GF-D8 (cell line): ENCODE data around the gene FBLN7.

Experiments
- DNase-seq: peaks from one replicate; lab custom pipeline; 2025; lab: John Stamatoyannopoulos, UW

FBLN7 gene

GRCh38 chr2:112157472-112157871, 19.3 kb downstream of the FBLN7 start:
- DNase-seq, result no peak

- no peak for DNase-seq
These were observed 21.3 kb downstream of the FBLN7 start for GRCh38 chr2:112159454-112159921.

- no peak for DNase-seq
These were observed 22.4 kb downstream of the FBLN7 start for GRCh38 chr2:112160283-112161250.

GRCh38 chr2:112161431-112162145, 23.4 kb downstream of the FBLN7 start:
- DNase-seq, result no peak

GRCh38 chr2:112162341-112162740, 24.2 kb downstream of the FBLN7 start:
- no peak for DNase-seq

- DNase-seq, result no peak
These were observed 24.8 kb downstream of the FBLN7 start for GRCh38 chr2:112162956-112163355.

GRCh38 chr2:112163541-112163981, 25.4 kb downstream of the FBLN7 start:
- no peak for DNase-seq

- no peak for DNase-seq
These were observed 26.7 kb downstream of the FBLN7 start for GRCh38 chr2:112164876-112165275.

GRCh38 chr2:112165296-112165695, 27.1 kb downstream of the FBLN7 start:
- DNase-seq, result no peak

- no peak for DNase-seq
These were observed 28.8 kb downstream of the FBLN7 start for GRCh38 chr2:112166806-112167499.

GRCh38 chr2:112168422-112169124, 30.4 kb downstream of the FBLN7 start:
- DNase-seq, result no peak

GRCh38 chr2:112170495-112170894, 32.3 kb downstream of the FBLN7 start:
- no peak for DNase-seq

- DNase-seq, result no peak
These were observed 35.6 kb downstream of the FBLN7 start for GRCh38 chr2:112173646-112174319.

GRCh38 chr2:112174383-112174782, 36.2 kb downstream of the FBLN7 start:
- DNase-seq, result no peak

GRCh38 chr2:112175333-112175732, 37.1 kb downstream of the FBLN7 start:
- no peak for DNase-seq

GRCh38 chr2:112175958-112176573, 37.9 kb downstream of the FBLN7 start:
- DNase-seq, result no peak

- DNase-seq, result no peak
These were observed 43.5 kb downstream of the FBLN7 start for GRCh38 chr2:112181571-112182290.

- no peak for DNase-seq
These were observed 44.4 kb downstream of the FBLN7 start for GRCh38 chr2:112182581-112183034.

GRCh38 chr2:112183327-112184025, 45.3 kb downstream of the FBLN7 start:
- DNase-seq, result no peak
